HCT116 (cell line): ENCODE data around the gene AKAP4. TPM values are rescaled to one million over a fixed set of nuclear protein-coding genes. Genes with fewer than 3 reads are reported as not detected.

Source experiments
- ATAC-seq: fragments of 200-7000 bp; cut with Tn5 transposase; 2 replicates; pipeline ENCODE4 v1.9.1; 2020; ENCODE audit warnings: mild to moderate bottlenecking, moderate library complexity
- BruUV-seq: library from RNA; stranded (reverse); fragments of 400-500 nt; replicated peaks from 2 replicates; lab custom pipeline; 2021; lab: Mats Ljungman, UMichigan
- CTCF ChIA-PET: fragments of 300-600 bp; sonication (Branson Sonifier 250); formaldehyde crosslinking; loops from one replicate; lab custom pipeline; 2021; ENCODE audit warnings: antibody characterized with exemption; lab: Charles Lee
- POLR2A ChIA-PET: fragments of 300-600, 350-600 bp; sonication (Branson Sonifier 250); formaldehyde crosslinking; loops from one replicate; lab custom pipeline; 2021; ENCODE audit warnings: antibody characterized with exemption; lab: Charles Lee
- RAD21 ChIA-PET, 2 experiments: fragments of 300-600 bp; sonication (Branson Sonifier 250); formaldehyde crosslinking; loops; one replicate each; lab custom pipeline; 2023; ENCODE audit warnings: low total read pairs in 2 of 2; ENCODE audit not compliant: uncharacterized antibody in 2 of 2, unreplicated experiment in 2 of 2, low non-redundant PET in 1 of 2; lab: Charles Lee
- DNase-seq: peaks from one replicate; pipeline ENCODE4 v3.0.0-alpha.2; 2010; ENCODE audit warnings: low read depth, low spot score
- H2AFZ ChIP-seq: fragments of 200-600 bp; shearing (Covaris generic), sonication (generic); 2 replicates; pipeline ENCODE4 v1.6.1; 2017; ENCODE audit warnings: low read depth, mixed run types, mixed read lengths, antibody characterized with exemption, low read length; ENCODE audit not compliant: poor library complexity, severe bottlenecking
- H3K27ac ChIP-seq: 2 replicates; pipeline ENCODE4 v1.5.1; 2012; ENCODE audit warnings: low read depth, low read length
- H3K27me3 ChIP-seq: fragments of 200-600 bp; sonication (generic); 2 replicates; pipeline ENCODE4 v1.6.1; 2016; ENCODE audit warnings: mixed run types, low read length, mixed read lengths; ENCODE audit not compliant: insufficient read depth
- H3K36me3 ChIP-seq, 2 experiments: fragments of 200-500 bp in 1 of 2; fragments of 200-600 bp in 1 of 2; sonication (Bioruptor generic) in 1 of 2; sonication (generic) in 1 of 2; 2 replicates each; pipeline versions ENCODE4 v1.5.1 to v1.6.1; 2014 to 2016; ENCODE audit warnings: low read length in 2 of 2, inconsistent platforms in 1 of 2, mixed read lengths in 1 of 2, mixed run types in 1 of 2; ENCODE audit not compliant: insufficient read depth in 2 of 2, control insufficient read depth in 1 of 2
- H3K4me1 ChIP-seq, 2 experiments: fragments of 200-600 bp in 1 of 2; sonication (generic) in 1 of 2; 2 replicates each; pipeline versions ENCODE4 v1.5.1 to v1.6.1; 2012 to 2017; ENCODE audit warnings: low read length in 2 of 2, inconsistent platforms in 1 of 2, mild to moderate bottlenecking in 1 of 2, mixed read lengths in 1 of 2, mixed run types in 1 of 2, moderate library complexity in 1 of 2; ENCODE audit not compliant: insufficient read depth in 2 of 2, control insufficient read depth in 1 of 2
- H3K4me2 ChIP-seq: fragments of 200-600 bp; sonication (generic); 2 replicates; pipeline ENCODE4 v1.6.1; 2017; ENCODE audit warnings: mixed run types, low read length, mixed read lengths
- H3K4me3 ChIP-seq, 2 experiments: fragments of 200-600 bp in 1 of 2; sonication (generic) in 1 of 2; replicated peaks in 1 of 2; 2 replicates each; pipeline ENCODE4 v1.5.1; 2011 to 2016; ENCODE audit warnings: low read length in 2 of 2, control low read depth in 1 of 2, low read depth in 1 of 2, mild to moderate bottlenecking in 1 of 2, mixed read lengths in 1 of 2, mixed run types in 1 of 2
- H3K79me2 ChIP-seq: fragments of 200-600 bp; sonication (generic); 2 replicates; pipeline ENCODE4 v1.6.1; 2017; ENCODE audit warnings: mild to moderate bottlenecking, mixed run types, low read length, moderate library complexity, mixed read lengths; ENCODE audit not compliant: insufficient read depth
- H3K9ac ChIP-seq: fragments of 200-600 bp; sonication (generic); 2 replicates; pipeline ENCODE4 v1.6.1; 2016; ENCODE audit warnings: low read length, mixed read lengths
- H3K9me2 ChIP-seq: fragments of 200-600 bp; sonication (generic), shearing (Covaris generic); 2 replicates; pipeline ENCODE4 v1.6.1; 2017; ENCODE audit warnings: mixed run types, mild to moderate bottlenecking, moderate library complexity; ENCODE audit not compliant: insufficient read depth
- H3K9me3 ChIP-seq, 2 experiments: fragments of 200-500 bp in 1 of 2; fragments of 200-600 bp in 1 of 2; sonication (Bioruptor generic) in 1 of 2; sonication (generic) in 1 of 2; 2 replicates each; pipeline ENCODE4 v1.6.1; 2014 to 2017; ENCODE audit warnings: low read length in 2 of 2, mixed read lengths in 2 of 2, inconsistent platforms in 1 of 2, low read depth in 1 of 2, mild to moderate bottlenecking in 1 of 2, mixed run types in 1 of 2, moderate library complexity in 1 of 2; ENCODE audit not compliant: control insufficient read depth in 1 of 2, insufficient read depth in 1 of 2
- H4K20me1 ChIP-seq: fragments of 200-600 bp; sonication (generic), shearing (Covaris generic); 2 replicates; pipeline ENCODE4 v1.6.1; 2017; ENCODE audit warnings: mixed run types, mild to moderate bottlenecking, moderate library complexity; ENCODE audit not compliant: insufficient read depth
- CBX3 ChIP-seq: IDR thresholded peaks from 2 replicates; pipeline ENCODE4 v1.6.1; 2012; ENCODE audit warnings: low read depth
- CEBPB ChIP-seq: IDR thresholded peaks from 2 replicates; pipeline ENCODE4 v1.6.1; 2012; ENCODE audit warnings: low read depth
- ELF1 ChIP-seq: IDR thresholded peaks from 2 replicates; pipeline ENCODE4 v1.6.1; 2012; ENCODE audit warnings: low read depth, borderline replicate concordance
- EZH2 ChIP-seq: fragments of 200-600 bp; sonication (generic); IDR thresholded peaks from 2 replicates; pipeline ENCODE4 v1.6.1; 2017; ENCODE audit warnings: antibody characterized with exemption, mixed run types
- POLR2A ChIP-seq: IDR thresholded peaks from 2 replicates; pipeline ENCODE4 v1.7.0; 2011; ENCODE audit warnings: borderline replicate concordance; ENCODE audit not compliant: insufficient read depth, insufficient read length; ENCODE audit errors: extremely low read depth
- RAD21 ChIP-seq: IDR thresholded peaks from 2 replicates; pipeline ENCODE4 v1.6.1; 2012; ENCODE audit warnings: low read depth, mild to moderate bottlenecking
- SIN3A ChIP-seq: IDR thresholded peaks from 2 replicates; pipeline ENCODE4 v1.6.1; 2012; ENCODE audit warnings: low read depth
- ZNF274 ChIP-seq: fragments of 200-500 bp; sonication (Bioruptor generic); IDR thresholded peaks from 2 replicates; pipeline ENCODE4 v1.6.1; 2014; ENCODE audit warnings: mild to moderate bottlenecking, low read depth, low read length, inconsistent platforms
- intact Hi-C: fragments of 100-400 bp; cut with micrococcal nuclease; formaldehyde crosslinking; loops from 2 replicates; pipeline ENCODE4 v1.10.0; 2022
- total RNA-seq: library from RNA; stranded (reverse); gene quantifications from one replicate; pipeline ENCODE4 v1.2.1, GENCODE V29; 2021; ENCODE audit not compliant: unreplicated experiment
- TF ChIP-seq, protein P1 (sequence below): IDR thresholded peaks from 2 replicates; pipeline ENCODE4 v1.6.1; 2012; ENCODE audit warnings: low read depth
- TF ChIP-seq, protein P2 (sequence below): IDR thresholded peaks from 2 replicates; pipeline ENCODE4 v1.6.1; 2012
- TF ChIP-seq, protein P3 (sequence below): IDR thresholded peaks from 2 replicates; pipeline ENCODE4 v1.6.1; 2011; ENCODE audit warnings: mild to moderate bottlenecking, low read length, moderate library complexity; ENCODE audit not compliant: insufficient replicate concordance; ENCODE audit errors: extremely low read depth
- TF ChIP-seq, protein P4 (sequence below): IDR thresholded peaks from 2 replicates; pipeline ENCODE4 v1.6.1; 2012

The AKAP4 gene
- total RNA-seq, 1 experiment from 2014 or later = not detected

DNA sequence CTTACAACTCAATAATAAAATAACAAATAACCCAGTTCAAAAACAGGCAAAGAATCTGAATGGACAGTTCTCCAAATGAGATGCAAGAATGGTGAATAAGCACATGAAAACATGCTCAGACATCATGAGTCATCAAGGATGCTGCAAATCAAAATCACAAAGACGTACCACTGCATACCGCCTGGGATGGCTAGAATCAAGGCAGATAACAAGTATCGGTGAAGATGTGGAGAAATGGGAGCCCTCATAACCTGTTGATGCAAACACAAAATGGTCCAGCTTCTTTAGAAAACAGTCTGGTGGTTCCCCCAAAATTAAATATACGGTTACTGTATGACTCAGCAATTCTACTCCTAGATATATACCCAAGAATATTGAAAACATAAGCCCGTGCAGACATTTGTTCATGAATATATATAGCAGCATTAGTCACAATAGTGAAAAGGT, 32.5 kb downstream of the AKAP4 start:
- no TSS peak for BruUV-seq
- H3K79me2 ChIP-seq = no peaks in the 10 kb centered on the region
- ChIA-PET RAD21 (no interaction called here), CTCF (no interaction called here), POLR2A (no interaction called here)
- no peaks in the 10 kb centered on the region for H3K9me2 ChIP-seq
- no peaks in the 10 kb centered on the region for H4K20me1 ChIP-seq
- no peak overlapping the region for H3K4me2 ChIP-seq
- TF ChIP-seq CBX3 (no peak), EZH2 (no peak), ELF1 (no peak), SIN3A (no peak), POLR2A (no peak), ZNF274 (no peak), CEBPB (no peak), RAD21 (no peak)
- TF ChIP-seq, protein P1, sequence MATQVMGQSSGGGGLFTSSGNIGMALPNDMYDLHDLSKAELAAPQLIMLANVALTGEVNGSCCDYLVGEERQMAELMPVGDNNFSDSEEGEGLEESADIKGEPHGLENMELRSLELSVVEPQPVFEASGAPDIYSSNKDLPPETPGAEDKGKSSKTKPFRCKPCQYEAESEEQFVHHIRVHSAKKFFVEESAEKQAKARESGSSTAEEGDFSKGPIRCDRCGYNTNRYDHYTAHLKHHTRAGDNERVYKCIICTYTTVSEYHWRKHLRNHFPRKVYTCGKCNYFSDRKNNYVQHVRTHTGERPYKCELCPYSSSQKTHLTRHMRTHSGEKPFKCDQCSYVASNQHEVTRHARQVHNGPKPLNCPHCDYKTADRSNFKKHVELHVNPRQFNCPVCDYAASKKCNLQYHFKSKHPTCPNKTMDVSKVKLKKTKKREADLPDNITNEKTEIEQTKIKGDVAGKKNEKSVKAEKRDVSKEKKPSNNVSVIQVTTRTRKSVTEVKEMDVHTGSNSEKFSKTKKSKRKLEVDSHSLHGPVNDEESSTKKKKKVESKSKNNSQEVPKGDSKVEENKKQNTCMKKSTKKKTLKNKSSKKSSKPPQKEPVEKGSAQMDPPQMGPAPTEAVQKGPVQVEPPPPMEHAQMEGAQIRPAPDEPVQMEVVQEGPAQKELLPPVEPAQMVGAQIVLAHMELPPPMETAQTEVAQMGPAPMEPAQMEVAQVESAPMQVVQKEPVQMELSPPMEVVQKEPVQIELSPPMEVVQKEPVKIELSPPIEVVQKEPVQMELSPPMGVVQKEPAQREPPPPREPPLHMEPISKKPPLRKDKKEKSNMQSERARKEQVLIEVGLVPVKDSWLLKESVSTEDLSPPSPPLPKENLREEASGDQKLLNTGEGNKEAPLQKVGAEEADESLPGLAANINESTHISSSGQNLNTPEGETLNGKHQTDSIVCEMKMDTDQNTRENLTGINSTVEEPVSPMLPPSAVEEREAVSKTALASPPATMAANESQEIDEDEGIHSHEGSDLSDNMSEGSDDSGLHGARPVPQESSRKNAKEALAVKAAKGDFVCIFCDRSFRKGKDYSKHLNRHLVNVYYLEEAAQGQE = no peak
- TF ChIP-seq, protein P2, sequence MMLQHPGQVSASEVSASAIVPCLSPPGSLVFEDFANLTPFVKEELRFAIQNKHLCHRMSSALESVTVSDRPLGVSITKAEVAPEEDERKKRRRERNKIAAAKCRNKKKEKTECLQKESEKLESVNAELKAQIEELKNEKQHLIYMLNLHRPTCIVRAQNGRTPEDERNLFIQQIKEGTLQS = no peak
- TF ChIP-seq, protein P3, sequence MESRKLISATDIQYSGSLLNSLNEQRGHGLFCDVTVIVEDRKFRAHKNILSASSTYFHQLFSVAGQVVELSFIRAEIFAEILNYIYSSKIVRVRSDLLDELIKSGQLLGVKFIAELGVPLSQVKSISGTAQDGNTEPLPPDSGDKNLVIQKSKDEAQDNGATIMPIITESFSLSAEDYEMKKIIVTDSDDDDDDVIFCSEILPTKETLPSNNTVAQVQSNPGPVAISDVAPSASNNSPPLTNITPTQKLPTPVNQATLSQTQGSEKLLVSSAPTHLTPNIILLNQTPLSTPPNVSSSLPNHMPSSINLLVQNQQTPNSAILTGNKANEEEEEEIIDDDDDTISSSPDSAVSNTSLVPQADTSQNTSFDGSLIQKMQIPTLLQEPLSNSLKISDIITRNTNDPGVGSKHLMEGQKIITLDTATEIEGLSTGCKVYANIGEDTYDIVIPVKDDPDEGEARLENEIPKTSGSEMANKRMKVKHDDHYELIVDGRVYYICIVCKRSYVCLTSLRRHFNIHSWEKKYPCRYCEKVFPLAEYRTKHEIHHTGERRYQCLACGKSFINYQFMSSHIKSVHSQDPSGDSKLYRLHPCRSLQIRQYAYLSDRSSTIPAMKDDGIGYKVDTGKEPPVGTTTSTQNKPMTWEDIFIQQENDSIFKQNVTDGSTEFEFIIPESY = no peak
- TF ChIP-seq, protein P4, sequence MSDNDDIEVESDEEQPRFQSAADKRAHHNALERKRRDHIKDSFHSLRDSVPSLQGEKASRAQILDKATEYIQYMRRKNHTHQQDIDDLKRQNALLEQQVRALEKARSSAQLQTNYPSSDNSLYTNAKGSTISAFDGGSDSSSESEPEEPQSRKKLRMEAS = no peak
- no peak for ATAC-seq
- H3K9ac ChIP-seq = no peak overlapping the region
- no peaks in the 10 kb centered on the region for H3K4me1 ChIP-seq
- H3K4me3 ChIP-seq = no peak overlapping the region
- no peaks in the 10 kb centered on the region for H3K27me3 ChIP-seq
- H3K9me3 ChIP-seq = no peaks in the 10 kb centered on the region
- no peak for DNase-seq
- intact Hi-C loops = no loop called here
- no peak overlapping the region for H2AFZ ChIP-seq
- no peaks in the 10 kb centered on the region for H3K36me3 ChIP-seq
- H3K27ac ChIP-seq = no peak overlapping the region
